Ovary (tissue), 9 donors: ENCODE data around the gene SPATA33. TPM values are rescaled to one million over a fixed set of nuclear protein-coding genes. Genes with fewer than 3 reads are reported as not detected.
"Not testable (repeated sequence)": the region's sequence is repeated elsewhere in the genome, so short reads cannot be mapped to it uniquely, and the experiment has no call there.

ENCODE experiments used
- DNase-seq, 5 donors: peaks; one replicate each; pipeline ENCODE4 v3.0.0-alpha.2; 2019 to 2020
- H3K27ac ChIP-seq, 2 donors: fragments of 200-600 bp; one replicate each; pipeline versions ENCODE4 v1.5.1 to v1.8.0; 2019 to 2022
- H3K27me3 ChIP-seq: fragments of 200-600 bp; one replicate; pipeline ENCODE4 v1.8.0; 2022
- H3K36me3 ChIP-seq: fragments of 200-600 bp; sonication (generic); one replicate; pipeline ENCODE4 v1.5.1; 2019
- H3K4me1 ChIP-seq: one replicate; pipeline ENCODE4 v1.8.1; 2013; ENCODE audit warnings: mild to moderate bottlenecking, moderate library complexity; ENCODE audit not compliant: insufficient read depth
- H3K4me3 ChIP-seq: fragments of 200-600 bp; sonication (generic); one replicate; pipeline ENCODE4 v1.5.1; 2017
- H3K9me3 ChIP-seq, 2 donors: fragments of 200-600 bp in 1 of 2; sonication (generic) in 1 of 2; one replicate each; pipeline versions ENCODE4 v1.5.1 to v1.8.1; 2013 to 2019; ENCODE audit warnings: mild to moderate bottlenecking in 1 of 2, moderate library complexity in 1 of 2
- CTCF ChIP-seq, 3 donors: fragments of 450-650 bp in 2 of 3; fragments of 200-600 bp in 1 of 3; IDR thresholded peaks; one replicate each; pipeline versions ENCODE4 v1.5.1 to v1.8.0; 2016 to 2022; ENCODE audit warnings: antibody characterized with exemption in 3 of 3, mild to moderate bottlenecking in 1 of 3
- EP300 ChIP-seq: sonication (generic); formaldehyde crosslinking; IDR thresholded peaks from one replicate; pipeline ENCODE4 v1.6.1; 2017; ENCODE audit warnings: antibody characterized with exemption
- POLR2A ChIP-seq: fragments of 450-650 bp; IDR thresholded peaks from one replicate; pipeline ENCODE4 v1.6.1; 2017; ENCODE audit warnings: antibody characterized with exemption, mild to moderate bottlenecking, moderate library complexity
- WGBS, 3 donors: extraction: QIAGEN DNeasy Blood & Tissue Kit in 1 of 3; methylation state at CpG; one replicate each; pipeline versions ENCODE4 v1.1.5 to v1.1.7; 2013 to 2017; 5-methylcytosine and 5-hydroxymethylcytosine counted together
- intact Hi-C, 4 donors: fragments of 100-400 bp; cut with DNase I; formaldehyde crosslinking; loops; one replicate each; pipeline versions ENCODE4 v1.11.0 to v1.15.1; 2022 to 2023
- polyA plus RNA-seq, 2 donors: library from polyadenylated mRNA; stranded (reverse); fragments of 200-250 nt in 1 of 2; fragments of 350-450 nt in 1 of 2; fragmentation: Illumina TruSeq in 1 of 2; extraction: RNeasy Lipid Tissue Mini Kit (QIAGEN cat#74804) in 1 of 2; gene quantifications; one replicate each; pipeline ENCODE4 v1.2.3, GENCODE V29; 2013 to 2014
- total RNA-seq, 7 donors: library from RNA; depleted of rRNA in 2 of 7; stranded (reverse); fragments of >200 nt in 2 of 7; fragmentation: NEBNext Ultra II Directional in 3 of 7; extraction: Animal tissue kit (Norgen Biotek cat#: 25700) in 3 of 7; gene quantifications; one replicate each; pipeline versions ENCODE4 v1.1.0 to v1.2.4, GENCODE V29; 2016 to 2023
- donor health status: DM: no; HTN: no; CAD: no; lungs with moderate emphysema.
- donor health status: DM: no; HTN: no; CAD: no.
- donor health status: Bipolar disorder and iron deficiency.
- donor health status: DM: yes; HTN: yes; CAD: no.
- donor health status: DM: no; HTN: no; CAD: no.
- donor health status: DM: yes; HTN: yes; CAD: no.

SPATA33 gene
- total and polyA plus RNA-seq, 9 donors, result 1.5 to 8.2 (median 4.7) TPM

GRCh38 chr16:89624777-89625761 is 32.6 kb upstream of the SPATA33 start:
- no peaks in the 10 kb centered on the region for H3K4me1 ChIP-seq
- no peak for DNase-seq
- no peaks in the 10 kb centered on the region for H3K27me3 ChIP-seq
- no peaks in the 10 kb centered on the region for H3K36me3 ChIP-seq
- no peaks in the 10 kb centered on the region for H3K9me3 ChIP-seq
- intact Hi-C loops, result no loop called here
- H3K27ac ChIP-seq, result no peak overlapping the region
- 36 to 44% (median 44%) methylated on average over 21 of the region's 21 CpGs for WGBS, 3 donors
- H3K4me3 ChIP-seq, result no peak overlapping the region
- TF ChIP-seq CTCF (IDR thresholded peaks at IDR 0.05) (no peak), POLR2A (no peak), EP300 (no peak)

GRCh38 chr16:89629827-89630610 is 27.6 kb upstream of the SPATA33 start:
- WGBS, 3 donors, result 90 to 97% (median 96%) methylated on average over 14 to 17 of the region's 17 CpGs
- TF ChIP-seq POLR2A (no peak), EP300 (no peak), CTCF (IDR thresholded peaks at IDR 0.05) (no peak)

GRCh38 chr16:89633064-89633631 is 24.5 kb upstream of the SPATA33 start:
- Histone ChIP-seq H3K9me3 (no peaks in the 10 kb centered on the region), H3K4me3 (no peak overlapping the region), H3K27me3 (no peaks in the 10 kb centered on the region), H3K36me3 (no peaks in the 10 kb centered on the region), H3K27ac (no peak overlapping the region), H3K4me1 (no peaks in the 10 kb centered on the region)
- intact Hi-C loops, result loop anchor here in 1 of 4 donors (10.0 kb wide), 1 partner anchor 398 kb away; no protein-coding TSS in a partner anchor
- 64 to 83% (median 66%) methylated on average over 11 to 19 of the region's 19 CpGs for WGBS, 3 donors
- DNase-seq, result no peak
- no peak for TF ChIP-seq POLR2A
- TF ChIP-seq CTCF (IDR thresholded peaks at IDR 0.05), result no peak
- no peak for TF ChIP-seq EP300

More at GRCh38 chr16:89629827-89630610, 27.6 kb upstream of the SPATA33 start:
- Histone ChIP-seq H3K9me3 (no peaks in the 10 kb centered on the region), H3K4me3 (no peak overlapping the region), H3K4me1 (no peaks in the 10 kb centered on the region), H3K27ac (no peak overlapping the region), H3K36me3 (no peaks in the 10 kb centered on the region), H3K27me3 (no peaks in the 10 kb centered on the region)
- intact Hi-C loops, result loop anchor here in 1 of 4 donors (10.0 kb wide), 1 partner anchor 395 kb away; no protein-coding TSS in a partner anchor
- no peak for DNase-seq

GRCh38 chr16:89634463-89635385 is 22.9 kb upstream of the SPATA33 start:
- WGBS, 3 donors, result 53 to 61% (median 58%) methylated on average over 2 of the region's 2 CpGs
- not testable (repeated sequence) for H3K4me3 ChIP-seq, H3K9me3 ChIP-seq, H3K4me1 ChIP-seq, H3K27me3 ChIP-seq, DNase-seq, H3K36me3 ChIP-seq, H3K27ac ChIP-seq
- intact Hi-C loops, result loop anchor here in 1 of 4 donors (10.0 kb wide), 1 partner anchor 400 kb away; no protein-coding TSS in a partner anchor
